Activated CD4-positive, alpha-beta T cell treated with anti-CD3 and anti-CD28 coated beads for 4 hours (primary cell): ENCODE measurements around the gene CSMD2.
"Not testable (repeated sequence)": the region's sequence is repeated elsewhere in the genome, so short reads cannot be mapped to it uniquely, and the experiment has no call there.

Experiments used
- DNase-seq, 2 donors: peaks; one replicate each; pipeline ENCODE4 v3.0.0-alpha.2; 2020

Gene CSMD2

DNA sequence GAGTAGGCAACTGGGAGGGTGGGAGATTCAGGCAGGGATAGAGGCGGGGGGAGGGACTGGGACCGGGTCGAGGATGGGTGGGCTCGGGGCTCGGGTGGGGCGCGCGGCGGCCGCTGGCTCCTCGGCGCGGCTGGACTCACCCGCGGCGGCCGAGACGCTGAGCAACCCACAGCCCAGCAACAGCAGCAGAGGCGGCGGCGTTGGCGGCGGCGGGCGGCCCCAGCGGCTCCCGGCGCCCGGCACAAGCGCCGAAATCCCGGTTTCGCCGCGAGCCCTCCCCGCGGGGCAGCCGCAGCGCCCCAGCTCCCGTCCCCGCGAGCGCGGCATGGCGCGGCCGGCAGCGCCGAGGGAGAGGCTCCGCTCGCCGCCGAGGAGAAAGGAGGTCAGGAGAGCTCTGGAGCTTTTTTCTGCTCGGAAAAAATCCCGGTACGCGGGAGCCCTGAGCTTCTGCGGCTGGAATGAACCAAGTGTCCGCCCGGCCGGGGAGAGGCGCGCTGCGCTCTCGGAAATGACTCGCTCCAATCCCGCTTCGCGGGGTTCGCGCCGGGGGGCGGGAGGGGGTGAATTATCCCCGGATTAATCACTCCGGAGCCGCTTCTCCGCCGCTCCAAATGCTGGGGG, at the start of gene CSMD2:
CSMD2 (minus strand) TSS at position 460 of the 621 bp plus-strand sequence; CDS start at position 327, 133 bp downstream.
- DNase-seq: no peak

- DNase-seq: no peak
Observed at GRCh38 chr1:34213956-34214355, 48.9 kb upstream of the CSMD2 start.

DNA sequence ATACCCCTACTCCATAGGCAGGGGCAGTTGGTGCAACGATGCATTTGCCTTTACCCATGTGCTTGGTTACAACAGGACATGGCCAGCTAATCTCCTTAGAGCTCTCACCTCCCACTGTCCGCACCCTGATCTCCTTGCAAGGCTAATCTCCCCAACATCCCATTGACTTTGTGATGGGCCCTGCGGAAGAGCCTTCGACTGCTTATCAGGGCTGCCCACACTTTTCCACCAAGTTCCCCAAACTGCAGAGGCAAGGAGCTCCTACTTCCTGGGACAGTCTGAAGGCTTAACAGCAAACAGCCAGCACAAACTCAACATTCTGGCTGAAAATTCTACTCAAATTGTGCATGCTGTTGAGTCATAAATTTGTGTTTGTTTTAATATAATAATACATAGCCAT, 47.6 kb upstream of the CSMD2 start:
- DNase-seq: no peak

- DNase-seq: no peak
Observed at GRCh38 chr1:34199927-34200326, 34.9 kb upstream of the CSMD2 start.

GRCh38 chr1:34192621-34193020, 27.6 kb upstream of the CSMD2 start:
- DNase-seq: no peak

- DNase-seq: no peak
Observed at GRCh38 chr1:34190692-34191091, 25.7 kb upstream of the CSMD2 start.

DNA sequence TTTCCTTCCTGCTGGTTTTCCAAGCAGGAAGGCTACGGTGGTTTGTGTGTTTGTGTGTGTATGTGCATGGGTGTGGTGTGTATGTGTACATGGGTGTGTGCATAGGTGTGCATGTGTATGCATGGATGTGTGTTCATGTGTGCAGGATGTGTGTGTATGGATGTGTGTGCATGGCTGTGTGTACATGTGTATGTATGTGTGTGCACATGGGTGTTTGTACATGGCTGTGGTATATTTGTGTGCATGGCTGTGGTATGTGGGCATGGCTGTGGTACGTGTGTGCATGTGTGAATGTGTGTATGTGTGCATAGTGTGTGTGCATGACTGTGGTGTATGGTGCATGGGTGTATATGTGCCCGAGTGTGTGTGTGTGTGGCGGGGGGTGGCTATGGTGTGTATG, 24.0 kb upstream of the CSMD2 start:
- DNase-seq: no peak

- DNase-seq: no peak
Observed at GRCh38 chr1:34188418-34188817, 23.4 kb upstream of the CSMD2 start.

GRCh38 chr1:34186741-34187494, 21.9 kb upstream of the CSMD2 start:
- DNase-seq: no peak

DNA sequence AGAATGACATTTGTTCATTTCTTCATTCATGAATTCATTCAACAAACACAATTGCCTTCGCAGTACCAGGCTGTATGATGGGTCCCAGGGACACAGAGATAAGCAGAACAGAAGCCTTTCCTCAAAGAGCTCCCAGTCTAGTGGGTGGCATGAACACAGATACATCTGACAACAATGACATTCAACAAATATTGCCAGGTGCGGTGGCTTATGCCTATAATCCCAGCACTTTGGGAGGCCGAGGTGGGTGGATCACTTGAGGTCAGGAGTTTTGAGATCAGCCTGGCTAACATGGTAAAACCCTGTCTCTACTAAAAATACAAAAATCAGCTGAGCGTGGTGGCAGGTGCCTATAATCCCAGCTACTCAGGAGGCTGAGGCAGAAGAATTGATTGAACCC, 18.4 kb upstream of the CSMD2 start:
- not testable (repeated sequence) for DNase-seq

- DNase-seq: no peak
Observed at GRCh38 chr1:34178072-34178471, 13.0 kb upstream of the CSMD2 start.

- no peak for DNase-seq
Observed at GRCh38 chr1:34176830-34177603, 12.0 kb upstream of the CSMD2 start, which contains the start of gene C1orf94. Gene C1orf94, plus strand, starts transcription at chr1:34176907. Its CDS starts 883 bp downstream, at chr1:34177790.

GRCh38 chr1:34175744-34176143, 10.7 kb upstream of the CSMD2 start:
- no peak for DNase-seq

DNA sequence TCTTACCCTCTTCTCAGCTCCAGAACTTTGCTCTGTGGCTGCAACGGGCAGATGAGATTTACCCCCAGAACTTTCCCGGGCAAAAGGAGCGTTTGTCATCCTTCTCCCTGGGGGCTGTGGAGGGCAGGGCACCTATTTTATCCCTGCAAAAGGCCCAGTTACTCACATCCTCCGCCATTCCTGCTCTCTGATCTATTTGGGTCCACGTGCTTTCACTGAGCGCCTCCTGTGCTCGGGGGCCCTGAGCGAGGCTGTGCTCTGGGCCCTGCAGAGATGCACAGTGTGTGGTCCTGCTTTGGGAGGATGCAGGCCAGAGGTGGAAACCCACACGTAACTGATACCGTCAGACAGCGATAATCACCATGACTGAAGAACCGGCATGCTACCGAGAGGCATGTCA, 2.4 kb upstream of the CSMD2 start:
- no peak for DNase-seq

- no peak for DNase-seq
Observed at GRCh38 chr1:34166625-34167361, 1.8 kb upstream of the CSMD2 start.

GRCh38 chr1:34166191-34166624, 1.2 kb upstream of the CSMD2 start:
- no peak for DNase-seq

DNA sequence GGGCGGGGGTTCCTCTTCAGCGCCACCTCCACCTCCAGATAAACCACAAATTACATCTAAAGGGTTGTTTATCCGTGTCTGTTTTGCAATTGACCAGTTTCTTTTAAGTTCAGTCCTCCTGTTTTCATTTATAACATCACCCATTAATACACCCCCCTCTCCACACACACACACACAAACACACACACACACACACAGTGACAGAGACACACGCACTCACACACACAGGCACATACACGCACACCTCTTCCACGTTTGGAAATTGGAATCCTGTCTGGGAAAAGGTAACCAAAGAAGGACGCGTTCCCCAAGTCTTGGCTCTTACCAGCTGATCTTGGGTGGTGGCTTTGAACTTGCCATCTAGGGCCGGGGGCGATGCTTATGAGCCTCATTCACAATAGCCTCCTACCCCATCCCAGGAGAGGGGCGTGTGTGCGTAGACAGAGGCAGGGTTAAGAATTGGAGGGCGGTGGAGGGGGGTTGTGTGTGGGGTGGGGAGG, 442 bp upstream of the CSMD2 start:
- DNase-seq: no peak

GRCh38 chr1:34163792-34164731, 968 bp downstream of the CSMD2 start:
- no peak for DNase-seq

DNA sequence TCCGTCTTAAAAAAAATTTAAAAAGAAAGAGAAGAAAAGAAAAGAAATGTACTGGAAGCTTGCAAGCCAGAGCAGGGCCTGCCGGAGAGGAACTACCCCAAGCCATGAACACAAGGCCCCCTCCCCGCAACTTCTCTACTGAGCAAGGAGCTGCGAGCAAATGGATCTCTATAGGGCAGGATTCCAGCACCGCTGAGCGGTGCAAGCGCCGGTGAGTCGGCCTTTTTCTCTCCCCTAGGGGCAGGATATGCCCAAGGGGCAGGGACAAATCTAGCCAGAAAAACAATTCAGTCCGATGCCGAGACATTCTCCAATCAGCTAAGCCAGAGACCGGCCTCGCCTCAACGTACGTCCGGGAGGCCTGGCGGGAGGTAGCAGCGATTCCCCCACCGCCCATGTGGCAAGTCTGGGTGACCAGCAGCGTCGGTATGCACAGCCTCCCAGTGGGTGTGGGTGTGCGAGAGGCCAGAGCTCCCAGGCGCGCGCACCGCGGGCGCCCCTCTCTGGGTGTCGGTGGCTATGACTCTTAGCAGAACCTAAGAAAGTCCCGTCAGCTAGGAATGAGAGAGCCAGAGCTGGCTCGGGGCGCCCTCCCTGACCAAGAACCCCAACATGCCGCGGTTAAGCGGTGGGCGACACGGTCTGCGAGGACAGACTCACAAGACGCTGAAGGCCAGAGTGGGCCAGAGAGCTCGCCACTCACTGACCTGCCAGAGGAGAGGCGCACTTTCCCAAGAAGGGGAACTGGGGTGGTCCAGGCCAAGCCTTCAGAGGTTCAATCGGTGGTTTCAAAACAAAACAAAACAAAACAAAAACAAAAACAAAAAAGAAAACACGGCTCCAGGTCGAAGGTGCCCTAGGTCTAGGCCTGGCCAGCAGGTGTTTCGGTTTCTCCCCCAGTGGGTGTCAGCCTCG, 1.9 kb downstream of the CSMD2 start:
- DNase-seq: no peak

GRCh38 chr1:34156739-34157138, 8.3 kb downstream of the CSMD2 start:
- DNase-seq: no peak
